DMS53 treated with DMSO at 0.1 percent for 48 hours (cell line): Measurements from ENCODE around the gene LIX1L.

ENCODE experiments used
- DNase-seq: peaks from one replicate; lab custom pipeline; 2025; ENCODE audit not compliant: unreplicated experiment; lab: John Stamatoyannopoulos, UW

Gene LIX1L

GRCh38 chr1:145897969-145898368 lies 59.8 kb downstream of the LIX1L start:
- no peak for DNase-seq

GRCh38 chr1:145895471-145895870 lies 62.3 kb downstream of the LIX1L start:
- DNase-seq, result no peak

- no peak for DNase-seq
Measured at GRCh38 chr1:145893306-145894055, 64.3 kb downstream of the LIX1L start.

GRCh38 chr1:145892486-145893087 lies 65.2 kb downstream of the LIX1L start:
- DNase-seq, result no peak

- peak; percentile 96 for DNase-seq
Measured at GRCh38 chr1:145891587-145892485, 66.0 kb downstream of the LIX1L start.

GRCh38 chr1:145891143-145891542 lies 66.7 kb downstream of the LIX1L start:
- DNase-seq, result peak; percentile 45

- DNase-seq, result no peak
Measured at GRCh38 chr1:145889722-145890121, 68.1 kb downstream of the LIX1L start.

- peak; percentile 4 for DNase-seq
Measured at GRCh38 chr1:145887631-145888030, 70.2 kb downstream of the LIX1L start.

- DNase-seq, result no peak
Measured at GRCh38 chr1:145886816-145887215, 71.0 kb downstream of the LIX1L start.

GRCh38 chr1:145886390-145886789 lies 71.4 kb downstream of the LIX1L start:
- no peak for DNase-seq

GRCh38 chr1:145885738-145886287 lies 72.0 kb downstream of the LIX1L start, which contains the start of gene ANKRD35:
Gene ANKRD35 (minus strand): TSS chr1:145885866. CDS start chr1:145885758, 108 bp downstream.
- peak; percentile 52 for DNase-seq

- DNase-seq, result no peak
Measured at GRCh38 chr1:145884675-145885074, 73.1 kb downstream of the LIX1L start.
